ENCODE measurements around the gene JAG1. TPM values are rescaled to one million over a fixed set of nuclear protein-coding genes. Genes with fewer than 3 reads are reported as not detected.
A peak's percentile ranks its signal among the peaks of the same experiment; 100 is the strongest.

JAG1 gene
- total and polyA plus RNA-seq, 2 donors (not counting 3 experiments of a cell fraction or from before 2014, with no cell fraction given): 19.7 to 37.0 TPM

- Histone ChIP-seq H3K4me2 (ENCODE audit: insufficient read depth, low read length) (no peak overlapping the region), H3K9me1 (replicated peaks; ENCODE audit: control insufficient read depth, extremely low read depth, insufficient read depth, low read length) (no peaks in the 10 kb centered on the region), H3K9me3 (replicated peaks; ENCODE audit: control insufficient read depth, insufficient read depth, low read length) (no peaks in the 10 kb centered on the region), H3K4me1 (ENCODE audit: control insufficient read depth, extremely low read depth, insufficient read depth, low read length) (peaks cover 20% of the 10 kb centered on the region), H4K20me1 (replicated peaks; ENCODE audit: control insufficient read depth, extremely low read depth, insufficient read depth, low read length) (no peaks in the 10 kb centered on the region), H3K4me3 (replicated peaks in 1 of 3; ENCODE audit: insufficient read depth in 1 of 3, low read depth in 1 of 3, low read length in 3 of 3) (no peak overlapping the region), H3K27ac (ENCODE audit: insufficient read depth, low read depth, low read length) (no peak overlapping the region), H3K9ac (replicated peaks; ENCODE audit: extremely low read depth, insufficient read depth, low read length) (no peak overlapping the region), H2AFZ (ENCODE audit: low read depth, low read length) (no peak overlapping the region), H3K36me3 (ENCODE audit: control insufficient read depth in 2 of 2, extremely low read depth in 1 of 2, insufficient read depth in 2 of 2, low read length in 2 of 2) (peaks cover 20 to 49% of the 10 kb centered on the region in 2 experiments), H3K27me3 (ENCODE audit: control insufficient read depth in 2 of 2, insufficient read depth in 2 of 2, low read length in 2 of 2) (no peaks in the 10 kb centered on the region), H3K79me2 (ENCODE audit: control insufficient read depth, insufficient read depth, low read length) (peaks cover 27% of the 10 kb centered on the region)
- TF ChIP-seq JUN (IDR thresholded peaks at IDR 0.05; ENCODE audit: borderline replicate concordance, insufficient read depth, insufficient read length, low read depth) (no peak), GATA2 (IDR thresholded peaks at IDR 0.05; ENCODE audit: insufficient read depth, insufficient read length, low read depth, low read length) (no peak), FOS (IDR thresholded peaks at IDR 0.05; ENCODE audit: borderline replicate concordance, insufficient read depth, low read length) (no peak), EZH2 (IDR thresholded peaks at IDR 0.05; ENCODE audit: borderline replicate concordance, low read depth, low read length, severe bottlenecking) (no peak)
- TF ChIP-seq, protein P1, sequence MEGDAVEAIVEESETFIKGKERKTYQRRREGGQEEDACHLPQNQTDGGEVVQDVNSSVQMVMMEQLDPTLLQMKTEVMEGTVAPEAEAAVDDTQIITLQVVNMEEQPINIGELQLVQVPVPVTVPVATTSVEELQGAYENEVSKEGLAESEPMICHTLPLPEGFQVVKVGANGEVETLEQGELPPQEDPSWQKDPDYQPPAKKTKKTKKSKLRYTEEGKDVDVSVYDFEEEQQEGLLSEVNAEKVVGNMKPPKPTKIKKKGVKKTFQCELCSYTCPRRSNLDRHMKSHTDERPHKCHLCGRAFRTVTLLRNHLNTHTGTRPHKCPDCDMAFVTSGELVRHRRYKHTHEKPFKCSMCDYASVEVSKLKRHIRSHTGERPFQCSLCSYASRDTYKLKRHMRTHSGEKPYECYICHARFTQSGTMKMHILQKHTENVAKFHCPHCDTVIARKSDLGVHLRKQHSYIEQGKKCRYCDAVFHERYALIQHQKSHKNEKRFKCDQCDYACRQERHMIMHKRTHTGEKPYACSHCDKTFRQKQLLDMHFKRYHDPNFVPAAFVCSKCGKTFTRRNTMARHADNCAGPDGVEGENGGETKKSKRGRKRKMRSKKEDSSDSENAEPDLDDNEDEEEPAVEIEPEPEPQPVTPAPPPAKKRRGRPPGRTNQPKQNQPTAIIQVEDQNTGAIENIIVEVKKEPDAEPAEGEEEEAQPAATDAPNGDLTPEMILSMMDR (IDR thresholded peaks at IDR 0.05; ENCODE audit: extremely low read depth in 1 of 2, insufficient read depth in 1 of 2, low read depth in 1 of 2, low read length in 2 of 2): no peak
- intact Hi-C loops (cut with micrococcal nuclease): no loop called here
- no TSS peak for BruUV-seq (replicated peaks)
- dilution Hi-C loops (cut with MboI; ENCODE audit: extremely low pct_ligation_motif_present, low sequenced_read_pairs): no loop called here
- FAIRE-seq: peak; percentile 53
- DNase-seq (ENCODE audit: low read depth, low spot score): no peak
- ChIA-PET CTCF (no interaction called here), POLR2A (no interaction called here)
Observed at GRCh38 chr20:10658051-10658823, 15.6 kb downstream of the JAG1 start.

Data from endothelial cell of umbilical vein (primary cell).